ENCODE results near the gene TOM1. TPM values are rescaled to one million over a fixed set of nuclear protein-coding genes. Genes with fewer than 3 reads are reported as not detected.

Gene TOM1
- total RNA-seq, 4 donors from 2014 or later: 64.7 to 114 (median 86.5) TPM

DNA sequence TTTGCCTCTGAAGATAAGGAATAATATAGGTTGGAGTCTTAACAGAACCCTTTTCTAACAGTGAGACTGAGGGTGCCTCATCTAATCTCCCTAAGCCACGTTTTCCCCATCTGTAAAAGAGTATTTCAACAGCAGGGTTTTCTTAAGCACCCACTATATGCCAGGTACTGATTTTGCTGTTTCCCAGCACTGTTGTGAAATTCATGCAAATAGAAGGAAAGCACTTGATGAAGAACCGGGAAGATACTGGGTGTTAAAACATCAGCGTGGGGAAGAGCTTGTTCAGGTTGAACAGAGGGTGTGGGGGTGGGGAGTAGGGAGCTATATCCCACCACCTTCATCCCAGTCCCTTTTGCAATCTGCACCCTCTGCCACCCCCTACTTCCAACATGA is 84.0 kb downstream of the TOM1 start:
- TF ChIP-seq POLR2A (IDR thresholded peaks at IDR 0.05) (no peak), EP300 (IDR thresholded peaks at IDR 0.05) (no peak)
- TF ChIP-seq, protein P1, sequence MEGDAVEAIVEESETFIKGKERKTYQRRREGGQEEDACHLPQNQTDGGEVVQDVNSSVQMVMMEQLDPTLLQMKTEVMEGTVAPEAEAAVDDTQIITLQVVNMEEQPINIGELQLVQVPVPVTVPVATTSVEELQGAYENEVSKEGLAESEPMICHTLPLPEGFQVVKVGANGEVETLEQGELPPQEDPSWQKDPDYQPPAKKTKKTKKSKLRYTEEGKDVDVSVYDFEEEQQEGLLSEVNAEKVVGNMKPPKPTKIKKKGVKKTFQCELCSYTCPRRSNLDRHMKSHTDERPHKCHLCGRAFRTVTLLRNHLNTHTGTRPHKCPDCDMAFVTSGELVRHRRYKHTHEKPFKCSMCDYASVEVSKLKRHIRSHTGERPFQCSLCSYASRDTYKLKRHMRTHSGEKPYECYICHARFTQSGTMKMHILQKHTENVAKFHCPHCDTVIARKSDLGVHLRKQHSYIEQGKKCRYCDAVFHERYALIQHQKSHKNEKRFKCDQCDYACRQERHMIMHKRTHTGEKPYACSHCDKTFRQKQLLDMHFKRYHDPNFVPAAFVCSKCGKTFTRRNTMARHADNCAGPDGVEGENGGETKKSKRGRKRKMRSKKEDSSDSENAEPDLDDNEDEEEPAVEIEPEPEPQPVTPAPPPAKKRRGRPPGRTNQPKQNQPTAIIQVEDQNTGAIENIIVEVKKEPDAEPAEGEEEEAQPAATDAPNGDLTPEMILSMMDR (IDR thresholded peaks at IDR 0.05): no peak
- H3K27ac ChIP-seq: no peak overlapping the region
- no peak for DNase-seq (ENCODE audit: low spot score in 2 of 2)
- H3K4me1 ChIP-seq: peaks cover 0 to 29% (median 7%) of the 10 kb centered on the region in 4 donors
- H3K36me3 ChIP-seq: peaks cover 0 to 23% (median 0%) of the 10 kb centered on the region in 3 donors
- H3K27me3 ChIP-seq: no peaks in the 10 kb centered on the region
- no peak overlapping the region for H3K4me3 ChIP-seq
- no peaks in the 10 kb centered on the region for H3K9me3 ChIP-seq
- WGBS, 2 donors: 79% methylated on average over 3 of the region's 3 CpGs

DNA sequence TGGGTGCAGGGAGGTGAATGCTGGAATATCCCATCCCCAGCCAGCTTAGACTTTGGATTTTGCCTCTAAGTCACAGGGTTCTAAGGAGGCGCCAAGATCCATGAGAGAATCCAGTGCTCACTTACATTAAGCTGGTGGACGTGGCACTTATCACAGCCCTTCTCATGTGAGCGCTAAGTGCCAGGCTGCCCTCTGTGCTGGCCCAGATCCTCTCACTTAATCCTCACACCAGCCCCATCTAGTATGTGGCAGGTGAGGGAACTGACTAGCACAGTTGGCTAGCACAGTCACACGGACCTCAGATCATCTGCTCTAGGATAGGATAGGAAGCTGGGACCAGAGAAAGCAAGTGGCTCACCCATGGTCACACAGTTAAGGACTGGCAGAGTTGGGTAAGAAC is 84.8 kb downstream of the TOM1 start:
- WGBS, 2 donors: 71 to 77% methylated on average over 3 to 4 of the region's 4 CpGs

DNA sequence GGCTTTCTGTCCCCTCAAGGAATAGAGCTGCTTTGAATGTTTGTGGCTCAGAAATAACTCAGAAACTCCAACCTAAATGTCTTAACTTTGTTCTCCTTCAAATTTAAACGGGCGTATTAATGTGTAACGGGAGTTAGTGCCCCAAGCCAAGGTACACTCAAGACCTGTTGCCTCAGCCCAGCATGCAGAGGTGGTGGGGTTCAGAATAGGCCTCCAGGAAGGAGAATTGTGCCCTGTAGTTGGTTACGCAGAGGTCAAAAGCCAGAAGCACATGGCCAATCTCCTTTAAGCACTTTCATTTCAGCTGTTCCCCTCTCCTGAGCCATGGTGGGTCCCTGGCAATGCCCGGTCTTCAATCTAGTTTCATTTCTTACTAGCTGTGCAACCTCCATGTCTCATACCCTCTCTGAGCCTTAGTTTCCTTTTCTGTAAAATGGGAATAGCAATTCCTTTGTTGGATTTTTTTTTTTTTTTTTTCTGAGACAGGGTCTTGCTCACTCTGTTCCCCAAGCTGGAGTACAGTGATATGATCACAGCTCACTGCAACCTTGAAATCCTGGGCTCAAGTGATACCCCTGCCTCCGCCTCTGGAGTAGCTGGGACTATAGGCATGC is 85.4 kb downstream of the TOM1 start:
- Histone ChIP-seq H3K36me3 (peaks cover 0 to 31% (median 0%) of the 10 kb centered on the region in 3 donors), H3K9me3 (no peaks in the 10 kb centered on the region), H3K27ac (no peak overlapping the region), H3K4me1 (peaks cover 0 to 25% (median 5%) of the 10 kb centered on the region in 4 donors), H3K4me3 (no peak overlapping the region), H3K27me3 (no peaks in the 10 kb centered on the region)
- TF ChIP-seq, protein P1 (IDR thresholded peaks at IDR 0.05): no peak
- TF ChIP-seq POLR2A (IDR thresholded peaks at IDR 0.05) (no peak), EP300 (IDR thresholded peaks at IDR 0.05) (no peak)
- DNase-seq (ENCODE audit: low spot score in 2 of 2): no peak
- 83 to 86% methylated on average over 6 of the region's 6 CpGs for WGBS, 2 donors

More for the DNA sequence above, 84.8 kb downstream of the TOM1 start:
- H3K27me3 ChIP-seq: no peaks in the 10 kb centered on the region
- H3K36me3 ChIP-seq: peaks cover 0 to 26% (median 0%) of the 10 kb centered on the region in 3 donors
- no peak overlapping the region for H3K27ac ChIP-seq
- no peak overlapping the region for H3K4me3 ChIP-seq
- TF ChIP-seq EP300 (IDR thresholded peaks at IDR 0.05) (no peak), POLR2A (IDR thresholded peaks at IDR 0.05) (no peak)
- TF ChIP-seq, protein P1 (IDR thresholded peaks at IDR 0.05): no peak
- peaks cover 0 to 29% (median 7%) of the 10 kb centered on the region in 4 donors for H3K4me1 ChIP-seq
- no peaks in the 10 kb centered on the region for H3K9me3 ChIP-seq
- no peak for DNase-seq (ENCODE audit: low spot score in 2 of 2)

DNA sequence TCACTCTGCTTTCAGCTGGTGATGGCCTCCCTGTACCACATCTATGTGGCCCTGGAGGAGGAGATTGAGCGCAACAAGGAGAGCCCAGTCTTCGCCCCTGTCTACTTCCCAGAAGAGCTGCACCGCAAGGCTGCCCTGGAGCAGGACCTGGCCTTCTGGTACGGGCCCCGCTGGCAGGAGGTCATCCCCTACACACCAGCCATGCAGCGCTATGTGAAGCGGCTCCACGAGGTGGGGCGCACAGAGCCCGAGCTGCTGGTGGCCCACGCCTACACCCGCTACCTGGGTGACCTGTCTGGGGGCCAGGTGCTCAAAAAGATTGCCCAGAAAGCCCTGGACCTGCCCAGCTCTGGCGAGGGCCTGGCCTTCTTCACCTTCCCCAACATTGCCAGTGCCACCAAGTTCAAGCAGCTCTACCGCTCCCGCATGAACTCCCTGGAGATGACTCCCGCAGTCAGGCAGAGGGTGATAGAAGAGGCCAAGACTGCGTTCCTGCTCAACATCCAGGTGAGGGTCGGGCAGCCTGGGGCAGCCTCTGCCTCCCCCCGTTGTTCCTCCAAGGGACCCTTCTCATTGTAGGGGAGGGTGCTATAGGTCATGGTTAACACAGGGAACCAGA is 87.1 kb downstream of the TOM1 start:
- no peak for DNase-seq (ENCODE audit: low spot score in 2 of 2)
- no peaks in the 10 kb centered on the region for H3K9me3 ChIP-seq
- TF ChIP-seq POLR2A (IDR thresholded peaks at IDR 0.05) (no peak), EP300 (IDR thresholded peaks at IDR 0.05) (no peak)
- TF ChIP-seq, protein P1 (IDR thresholded peaks at IDR 0.05): no peak
- peaks cover 0 to 9% (median 0%) of the 10 kb centered on the region in 4 donors for H3K4me1 ChIP-seq
- no peak overlapping the region for H3K4me3 ChIP-seq
- no peaks in the 10 kb centered on the region for H3K27me3 ChIP-seq
- H3K36me3 ChIP-seq: peaks cover 0 to 41% (median 0%) of the 10 kb centered on the region in 3 donors
- no peak overlapping the region for H3K27ac ChIP-seq
- 92 to 97% methylated on average over 18 to 19 of the region's 19 CpGs for WGBS, 2 donors

DNA sequence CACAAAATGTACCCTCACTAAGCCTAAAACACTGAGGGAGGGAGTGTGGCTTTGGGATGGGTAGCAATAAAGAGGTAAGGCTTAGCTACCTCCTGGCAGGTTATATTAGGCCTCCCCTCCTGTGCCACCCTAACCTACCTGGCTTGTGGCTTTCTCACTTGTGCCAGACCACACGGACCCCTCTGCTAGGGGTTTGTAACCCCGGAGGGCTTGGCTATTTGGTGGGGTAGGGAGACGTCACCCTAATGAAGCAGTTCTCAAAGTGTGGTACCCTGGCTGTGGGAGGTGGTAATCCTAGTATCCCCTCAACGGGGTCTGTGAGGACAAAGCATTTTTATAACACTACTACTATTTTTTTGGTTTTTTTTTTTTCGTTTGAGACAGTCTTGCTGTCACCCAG is 91.2 kb downstream of the TOM1 start:
- peaks cover 0 to 54% (median 0%) of the 10 kb centered on the region in 3 donors for H3K36me3 ChIP-seq
- no peak for DNase-seq (ENCODE audit: low spot score in 2 of 2)
- no peaks in the 10 kb centered on the region for H3K27me3 ChIP-seq
- no peaks in the 10 kb centered on the region for H3K9me3 ChIP-seq
- H3K4me1 ChIP-seq: peaks cover 0 to 13% (median 6%) of the 10 kb centered on the region in 4 donors
- WGBS, 2 donors: 88 to 90% methylated on average over 5 of the region's 5 CpGs
- no peak overlapping the region for H3K4me3 ChIP-seq
- TF ChIP-seq, protein P1 (IDR thresholded peaks at IDR 0.05): no peak
- TF ChIP-seq POLR2A (IDR thresholded peaks at IDR 0.05) (no peak), EP300 (IDR thresholded peaks at IDR 0.05) (no peak)
- H3K27ac ChIP-seq: no peak overlapping the region

All from tibial nerve (tissue), 4 donors.